Endothelial cell of umbilical vein (primary cell): Measurements from ENCODE around the gene THSD8. TPM values are rescaled to one million over a fixed set of nuclear protein-coding genes. Genes with fewer than 3 reads are reported as not detected.

ENCODE experiments used
- BruUV-seq: library from RNA; stranded (reverse); fragments of 400-500 nt; replicated peaks from 2 replicates; lab custom pipeline; 2021; lab: Mats Ljungman, UMichigan
- CTCF ChIA-PET: fragments of 300-600, 350-600 bp; sonication (Branson Sonifier 250); formaldehyde crosslinking; loops from one replicate; lab custom pipeline; 2021; ENCODE audit warnings: antibody characterized with exemption, inconsistent platforms; lab: Charles Lee
- POLR2A ChIA-PET: fragments of 300-600, 350-600 bp; sonication (Branson Sonifier 250); formaldehyde crosslinking; loops from one replicate; lab custom pipeline; 2021; ENCODE audit warnings: antibody characterized with exemption, inconsistent platforms; lab: Charles Lee
- DNase-seq: peaks from one replicate; pipeline ENCODE4 v3.0.0-alpha.2; 2011; ENCODE audit warnings: low read depth, low spot score
- FAIRE-seq: peaks from 2 replicates; lab custom pipeline; 2011; peaks lifted over from hg19 to GRCh38; lab: Jason Lieb, UNC
- H2AFZ ChIP-seq: 2 replicates; pipeline ENCODE4 v1.6.0; 2012; ENCODE audit warnings: low read depth, low read length, control low read depth, inconsistent platforms
- H3K27ac ChIP-seq: 2 replicates; pipeline ENCODE4 v1.5.1; 2011; ENCODE audit warnings: low read depth, mild to moderate bottlenecking, control low read depth, low read length, moderate library complexity; ENCODE audit not compliant: insufficient read depth
- H3K27me3 ChIP-seq, 2 experiments: 2 replicates each; pipeline versions ENCODE4 v1.6.0 to v1.6.1; 2011; ENCODE audit warnings: low read length in 2 of 2, mixed read lengths in 1 of 2; ENCODE audit not compliant: control insufficient read depth in 2 of 2, insufficient read depth in 2 of 2
- H3K36me3 ChIP-seq, 2 experiments: 2 replicates in 1 of 2; 3 replicates in 1 of 2; pipeline ENCODE4 v1.5.1; 2011; ENCODE audit warnings: low read length in 2 of 2, mild to moderate bottlenecking in 1 of 2, moderate library complexity in 1 of 2; ENCODE audit not compliant: control insufficient read depth in 2 of 2, insufficient read depth in 2 of 2; ENCODE audit errors: extremely low read depth in 1 of 2
- H3K4me1 ChIP-seq: 3 replicates; pipeline ENCODE4 v1.5.1; 2011; ENCODE audit warnings: mild to moderate bottlenecking, low read length; ENCODE audit not compliant: control insufficient read depth, insufficient read depth; ENCODE audit errors: extremely low read depth
- H3K4me2 ChIP-seq: 2 replicates; pipeline ENCODE4 v1.6.1; 2011; ENCODE audit warnings: low read length, control low read depth, mixed read lengths; ENCODE audit not compliant: insufficient read depth
- H3K4me3 ChIP-seq, 3 experiments: fragments of 200-600 bp in 1 of 3; sonication (generic), shearing (Covaris generic) in 1 of 3; replicated peaks in 1 of 3; 2 replicates each; pipeline ENCODE4 v1.5.1; 2011 to 2016; ENCODE audit warnings: control low read depth in 3 of 3, low read length in 3 of 3, mild to moderate bottlenecking in 2 of 3, inconsistent platforms in 1 of 3, low read depth in 1 of 3, moderate library complexity in 1 of 3; ENCODE audit not compliant: insufficient read depth in 1 of 3
- H3K79me2 ChIP-seq: 2 replicates; pipeline ENCODE4 v1.6.0; 2012; ENCODE audit warnings: low read length, inconsistent platforms; ENCODE audit not compliant: control insufficient read depth, insufficient read depth
- H3K9ac ChIP-seq: replicated peaks from 2 replicates; pipeline ENCODE3; 2011; ENCODE audit warnings: low read length, control low read depth; ENCODE audit not compliant: insufficient read depth; ENCODE audit errors: extremely low read depth
- H3K9me1 ChIP-seq: replicated peaks from 3 replicates; pipeline ENCODE4 v1.6.0; 2011; ENCODE audit warnings: mild to moderate bottlenecking, low read length; ENCODE audit not compliant: control insufficient read depth, insufficient read depth; ENCODE audit errors: extremely low read depth
- H3K9me3 ChIP-seq: replicated peaks from 2 replicates; pipeline ENCODE4 v1.5.1; 2012; ENCODE audit warnings: low read length, inconsistent platforms; ENCODE audit not compliant: control insufficient read depth, insufficient read depth
- H4K20me1 ChIP-seq: replicated peaks from 2 replicates; pipeline ENCODE3; 2011; ENCODE audit warnings: mild to moderate bottlenecking, low read length; ENCODE audit not compliant: control insufficient read depth, insufficient read depth; ENCODE audit errors: extremely low read depth
- EZH2 ChIP-seq: IDR thresholded peaks from 2 replicates; pipeline ENCODE4 v1.6.1; 2012; ENCODE audit warnings: borderline replicate concordance, low read depth, mild to moderate bottlenecking, moderate library complexity, low read length, inconsistent platforms; ENCODE audit not compliant: severe bottlenecking
- FOS ChIP-seq: IDR thresholded peaks from 2 replicates; pipeline ENCODE4 v1.6.1; 2011; ENCODE audit warnings: mild to moderate bottlenecking, low read length, moderate library complexity, borderline replicate concordance; ENCODE audit not compliant: insufficient read depth
- GATA2 ChIP-seq: IDR thresholded peaks from 2 replicates; pipeline ENCODE4 v1.7.0; 2011; ENCODE audit warnings: low read depth, mild to moderate bottlenecking, moderate library complexity, mixed read lengths, low read length; ENCODE audit not compliant: insufficient read length, insufficient read depth
- JUN ChIP-seq: IDR thresholded peaks from 2 replicates; pipeline ENCODE4 v1.6.1; 2011; ENCODE audit warnings: borderline replicate concordance, low read depth; ENCODE audit not compliant: insufficient read length, insufficient read depth
- MYC ChIP-seq: IDR thresholded peaks from one replicate; pipeline ENCODE4 v1.6.1; 2011; ENCODE audit warnings: mild to moderate bottlenecking, low read depth, low read length
- POLR2A ChIP-seq: IDR thresholded peaks from 2 replicates; pipeline ENCODE4 v1.6.1; 2012; ENCODE audit warnings: low read depth, mild to moderate bottlenecking, control low read depth, low read length
- POLR2AphosphoS5 ChIP-seq: IDR thresholded peaks from 2 replicates; pipeline ENCODE4 v1.6.1; 2012; ENCODE audit warnings: low read depth, mild to moderate bottlenecking, control low read depth, low read length, moderate library complexity; ENCODE audit not compliant: insufficient read depth
- dilution Hi-C: fragments of 300-500 bp; cut with MboI; formaldehyde crosslinking; loops from one replicate; pipeline ENCODE4 v1.15.0; 2019; ENCODE audit warnings: low sequenced_read_pairs; ENCODE audit not compliant: extremely low pct_ligation_motif_present
- intact Hi-C: fragments of 100-400 bp; cut with micrococcal nuclease; formaldehyde crosslinking; loops from one replicate; pipeline ENCODE4 v1.10.0; 2022
- polyA plus RNA-seq, 4 experiments: library from polyadenylated mRNA; depleted of rRNA in 3 of 4; stranded (reverse) in 3 of 4; unstranded in 1 of 4; fragments of >200 nt; gene quantifications; 2 replicates each; pipeline versions ENCODE4 v1.2.1 to v1.2.3, GENCODE V29; 2011 to 2012; ENCODE audit warnings: missing spikeins in 1 of 4
- total RNA-seq: library from RNA; stranded (reverse); gene quantifications from 2 replicates; pipeline ENCODE4 v1.2.3, GENCODE V29; 2021
- TF ChIP-seq, protein P1 (sequence below): IDR thresholded peaks from 2 replicates; pipeline ENCODE4 v1.6.1; 2011; ENCODE audit not compliant: insufficient read depth, insufficient read length
- TF ChIP-seq, protein P2 (sequence below), 2 donors: IDR thresholded peaks; 1 replicate in 1 of 2; 2 replicates in 1 of 2; pipeline ENCODE4 v1.5.1; 2011; ENCODE audit warnings: low read length in 2 of 2, mild to moderate bottlenecking in 2 of 2, moderate library complexity in 2 of 2, control low read depth in 1 of 2, inconsistent platforms in 1 of 2, low read depth in 1 of 2; ENCODE audit not compliant: insufficient read depth in 1 of 2; ENCODE audit errors: extremely low read depth in 1 of 2

THSD8 gene
- total and polyA plus RNA-seq, 2 donors (not counting 3 experiments of a cell fraction or from before 2014, with no cell fraction given) = 15.9 TPM; not detected in 1

DNA sequence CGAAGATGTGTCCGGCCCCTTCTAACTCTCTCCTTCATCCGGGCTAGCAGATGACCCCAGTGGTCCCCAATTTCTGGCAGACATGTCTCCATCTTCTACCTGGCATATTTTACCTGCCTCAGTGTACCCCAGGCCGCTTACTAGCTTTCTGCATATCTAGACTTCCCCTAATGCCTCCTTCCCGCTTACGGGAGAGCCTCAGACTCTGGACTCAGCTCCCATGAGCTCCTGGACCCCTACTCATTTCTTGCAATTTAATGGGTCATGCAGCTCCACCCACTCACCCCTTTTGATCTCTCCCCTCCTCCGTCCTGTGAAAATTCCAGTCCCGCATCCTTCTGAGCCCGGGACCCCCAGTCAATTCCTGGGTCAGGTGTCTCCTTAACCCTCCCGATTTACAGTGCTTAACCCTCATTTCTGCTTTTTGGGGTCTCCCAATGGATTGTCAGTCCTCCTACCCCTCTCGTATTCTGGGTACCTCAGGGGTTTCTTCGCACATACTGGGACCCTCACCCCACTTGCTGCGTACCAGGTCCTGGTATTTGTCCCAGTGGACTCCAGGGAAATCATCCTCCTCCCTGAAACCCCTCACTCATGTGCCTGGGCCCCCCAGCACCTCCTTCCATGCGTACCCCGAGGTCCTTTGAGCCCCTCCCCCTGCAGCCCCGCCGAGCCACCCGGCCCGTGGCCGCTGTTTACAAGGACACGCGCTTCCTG is 11.1 kb upstream of the THSD8 start:
- H3K79me2 ChIP-seq = peaks cover 14% of the 10 kb centered on the region
- peak overlapping the region; percentile 65 for H3K27ac ChIP-seq
- H3K4me1 ChIP-seq = peaks cover 35% of the 10 kb centered on the region
- no peak for DNase-seq
- no peaks in the 10 kb centered on the region for H3K36me3 ChIP-seq
- no peaks in the 10 kb centered on the region for H3K9me1 ChIP-seq
- no peak overlapping the region for H2AFZ ChIP-seq
- H4K20me1 ChIP-seq = no peaks in the 10 kb centered on the region
- H3K9me3 ChIP-seq = no peaks in the 10 kb centered on the region
- dilution Hi-C loops (no loop called here), intact Hi-C loops (loop anchor here (1.0 kb wide), 1 partner anchor 8 kb away; no protein-coding TSS in a partner anchor)
- TF ChIP-seq POLR2A = no peak
- TF ChIP-seq, protein P1, sequence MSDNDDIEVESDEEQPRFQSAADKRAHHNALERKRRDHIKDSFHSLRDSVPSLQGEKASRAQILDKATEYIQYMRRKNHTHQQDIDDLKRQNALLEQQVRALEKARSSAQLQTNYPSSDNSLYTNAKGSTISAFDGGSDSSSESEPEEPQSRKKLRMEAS = peak; percentile 66
- no peaks in the 10 kb centered on the region for H3K27me3 ChIP-seq
- ChIA-PET POLR2A (interaction anchor here (0.9 to 4.1 kb wide), 13 partner anchors 8 to 359 kb away, joined by 3 to 94 read pairs (median 5); partner anchors contain the start of genes HOOK2, IER2 and STX10), CTCF (interaction anchor here (1.0 to 13.8 kb wide), 5 partner anchors 8 to 57 kb away, joined by 3 to 524 read pairs (median 21); partner anchors contain the start of gene HOOK2)
- peak overlapping the region in 2 of 3 experiments; percentile 37 to 44 for H3K4me3 ChIP-seq
- FAIRE-seq = no peak
- H3K9ac ChIP-seq = peak overlapping the region; percentile 66
- H3K4me2 ChIP-seq = peak overlapping the region; percentile 61
- no TSS peak for BruUV-seq

DNA sequence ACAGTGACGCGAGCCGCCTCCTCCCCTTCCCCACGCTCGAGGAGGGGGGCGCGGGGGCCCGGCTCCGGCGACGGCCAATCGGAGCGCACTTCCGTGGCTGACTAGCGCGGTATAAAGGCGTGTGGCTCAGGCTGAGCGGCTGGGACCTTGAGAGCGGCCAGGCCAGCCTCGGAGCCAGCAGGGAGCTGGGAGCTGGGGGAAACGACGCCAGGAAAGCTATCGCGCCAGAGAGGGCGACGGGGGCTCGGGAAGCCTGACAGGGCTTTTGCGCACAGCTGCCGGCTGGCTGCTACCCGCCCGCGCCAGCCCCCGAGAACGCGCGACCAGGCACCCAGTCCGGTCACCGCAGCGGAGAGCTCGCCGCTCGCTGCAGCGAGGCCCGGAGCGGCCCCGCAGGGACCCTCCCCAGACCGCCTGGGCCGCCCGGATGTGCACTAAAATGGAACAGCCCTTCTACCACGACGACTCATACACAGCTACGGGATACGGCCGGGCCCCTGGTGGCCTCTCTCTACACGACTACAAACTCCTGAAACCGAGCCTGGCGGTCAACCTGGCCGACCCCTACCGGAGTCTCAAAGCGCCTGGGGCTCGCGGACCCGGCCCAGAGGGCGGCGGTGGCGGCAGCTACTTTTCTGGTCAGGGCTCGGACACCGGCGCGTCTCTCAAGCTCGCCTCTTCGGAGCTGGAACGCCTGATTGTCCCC is 10.4 kb upstream of the THSD8 start, which contains the start of gene JUNB:
JUNB (plus strand) TSS at position 142 of the 706 bp plus-strand sequence; CDS start at position 428, 286 bp downstream.
- Histone ChIP-seq H3K27me3 (no peaks in the 10 kb centered on the region), H3K79me2 (peaks cover 14% of the 10 kb centered on the region), H3K9me3 (no peaks in the 10 kb centered on the region), H4K20me1 (no peaks in the 10 kb centered on the region), H3K27ac (peak within 1 kb of the TSS; percentile 91), H3K9me1 (no peaks in the 10 kb centered on the region), H3K36me3 (no peaks in the 10 kb centered on the region), H3K4me1 (peaks cover 35% of the 10 kb centered on the region), H2AFZ (peak within 1 kb of the TSS; percentile 71), H3K4me2 (peak within 1 kb of the TSS; percentile 61), H3K9ac (peak within 1 kb of the TSS; percentile 74), H3K4me3 (peak within 1 kb of the TSS; percentile 70 to 76 (median 71))
- intact Hi-C loops = loop anchor here (1.0 kb wide), 1 partner anchor 9 kb away; no protein-coding TSS in a partner anchor
- ChIA-PET CTCF (interaction anchor here (0.7 to 13.8 kb wide), 6 partner anchors 9 to 128 kb away, joined by 3 to 524 read pairs (median 14); partner anchors contain the start of gene HOOK2), POLR2A (interaction anchor here (0.6 to 4.1 kb wide), 15 partner anchors 9 to 1212 kb away, joined by 3 to 94 read pairs (median 5); partner anchors contain the start of genes HOOK2, IER2 and STX10)
- dilution Hi-C loops = no loop called here
- peak; percentile 94 for FAIRE-seq
- TF ChIP-seq MYC (peak; percentile 7), POLR2AphosphoS5 (peak; percentile 100), FOS (peak; percentile 23), JUN (no peak), POLR2A (peak; percentile 100), GATA2 (no peak), EZH2 (no peak)
- TF ChIP-seq, protein P1 = peak; percentile 2
- TF ChIP-seq, protein P2, sequence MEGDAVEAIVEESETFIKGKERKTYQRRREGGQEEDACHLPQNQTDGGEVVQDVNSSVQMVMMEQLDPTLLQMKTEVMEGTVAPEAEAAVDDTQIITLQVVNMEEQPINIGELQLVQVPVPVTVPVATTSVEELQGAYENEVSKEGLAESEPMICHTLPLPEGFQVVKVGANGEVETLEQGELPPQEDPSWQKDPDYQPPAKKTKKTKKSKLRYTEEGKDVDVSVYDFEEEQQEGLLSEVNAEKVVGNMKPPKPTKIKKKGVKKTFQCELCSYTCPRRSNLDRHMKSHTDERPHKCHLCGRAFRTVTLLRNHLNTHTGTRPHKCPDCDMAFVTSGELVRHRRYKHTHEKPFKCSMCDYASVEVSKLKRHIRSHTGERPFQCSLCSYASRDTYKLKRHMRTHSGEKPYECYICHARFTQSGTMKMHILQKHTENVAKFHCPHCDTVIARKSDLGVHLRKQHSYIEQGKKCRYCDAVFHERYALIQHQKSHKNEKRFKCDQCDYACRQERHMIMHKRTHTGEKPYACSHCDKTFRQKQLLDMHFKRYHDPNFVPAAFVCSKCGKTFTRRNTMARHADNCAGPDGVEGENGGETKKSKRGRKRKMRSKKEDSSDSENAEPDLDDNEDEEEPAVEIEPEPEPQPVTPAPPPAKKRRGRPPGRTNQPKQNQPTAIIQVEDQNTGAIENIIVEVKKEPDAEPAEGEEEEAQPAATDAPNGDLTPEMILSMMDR (IDR thresholded peaks at IDR 0.05; ENCODE audit: extremely low read depth in 1 of 2, insufficient read depth in 1 of 2, low read depth in 1 of 2, low read length in 2 of 2) = peak; percentile 4 to 12
- BruUV-seq = TSS peak; percentile 57
- DNase-seq = peak; percentile 98
